Caco-2 (cell line): ENCODE data around the gene TMX3. TPM values are rescaled to one million over a fixed set of nuclear protein-coding genes. Genes with fewer than 3 reads are reported as not detected.

ENCODE experiments used
- BruUV-seq: library from RNA; stranded (reverse); fragments of 400-500 nt; replicated peaks from 2 replicates; lab custom pipeline; 2021; lab: Mats Ljungman, UMichigan
- CTCF ChIA-PET: fragments of 300-600 bp; sonication (Branson Sonifier 250); formaldehyde crosslinking; loops from one replicate; lab custom pipeline; 2022; ENCODE audit warnings: antibody characterized with exemption; lab: Charles Lee
- POLR2A ChIA-PET: fragments of 300-600 bp; sonication (Branson Sonifier 250); formaldehyde crosslinking; loops from one replicate; lab custom pipeline; 2022; ENCODE audit warnings: antibody characterized with exemption; lab: Charles Lee
- DNase-seq, 2 experiments: peaks; one replicate each; pipeline versions ENCODE4 v3.0.0 to v3.0.0-alpha.2; 2020 to 2022
- H3K27me3 ChIP-seq: replicated peaks from 2 replicates; pipeline ENCODE4 v1.6.0; 2011; ENCODE audit warnings: low read length; ENCODE audit not compliant: control insufficient read depth, insufficient read depth
- H3K36me3 ChIP-seq: 2 replicates; pipeline ENCODE4 v1.5.1; 2011; ENCODE audit warnings: low read length; ENCODE audit not compliant: control insufficient read depth, insufficient read depth
- H3K4me1 ChIP-seq: fragments of 250-450 bp; sonication (Bioruptor Pico); 2 replicates; pipeline ENCODE4 v1.5.1; 2020; ENCODE audit warnings: mild to moderate bottlenecking
- H3K4me3 ChIP-seq: 2 replicates; pipeline ENCODE4 v1.5.1; 2011; ENCODE audit warnings: low read depth, mild to moderate bottlenecking, control low read depth, low read length
- H3K9me3 ChIP-seq: fragments of 250-450 bp; sonication (Bioruptor Pico); 2 replicates; pipeline ENCODE4 v1.5.1; 2020; ENCODE audit warnings: mild to moderate bottlenecking, moderate library complexity
- H3K27ac Mint-ChIP-seq: one replicate; pipeline ENCODE4 v1.8.0; 2022; ENCODE audit warnings: mixed read lengths; ENCODE audit not compliant: unreplicated experiment
- H3K27me3 Mint-ChIP-seq: one replicate; pipeline ENCODE4 v1.8.0; 2022; ENCODE audit warnings: mixed read lengths; ENCODE audit not compliant: insufficient read depth, unreplicated experiment
- H3K36me3 Mint-ChIP-seq: one replicate; pipeline ENCODE4 v1.8.0; 2022; ENCODE audit warnings: mild to moderate bottlenecking, mixed read lengths; ENCODE audit not compliant: insufficient read depth, unreplicated experiment
- H3K4me1 Mint-ChIP-seq: one replicate; pipeline ENCODE4 v1.8.0; 2022; ENCODE audit warnings: low read depth, mixed read lengths; ENCODE audit not compliant: unreplicated experiment
- H3K4me3 Mint-ChIP-seq: one replicate; pipeline ENCODE4 v1.8.0; 2022; ENCODE audit warnings: mild to moderate bottlenecking, moderate library complexity, mixed read lengths; ENCODE audit not compliant: unreplicated experiment
- H3K9me3 Mint-ChIP-seq: one replicate; pipeline ENCODE4 v1.8.0; 2022; ENCODE audit warnings: mixed read lengths; ENCODE audit not compliant: unreplicated experiment
- intact Hi-C: fragments of 100-400 bp; cut with micrococcal nuclease; formaldehyde crosslinking; loops from one replicate; pipeline ENCODE4 v1.10.0; 2022; ENCODE audit not compliant: unreplicated experiment
- total RNA-seq: library from RNA; stranded (reverse); gene quantifications from 2 replicates; pipeline ENCODE4 v1.2.3, GENCODE V29; 2022
- TF ChIP-seq, protein P1 (sequence below), 2 experiments: fragments of 200-600 bp in 1 of 2; IDR thresholded peaks; 1 replicate in 1 of 2; 2 replicates in 1 of 2; pipeline versions ENCODE4 v1.5.1 to v1.8.0; 2011 to 2022; ENCODE audit warnings: antibody characterized with exemption in 1 of 2, control low read depth in 1 of 2, inconsistent platforms in 1 of 2, low read depth in 1 of 2, low read length in 1 of 2, mild to moderate bottlenecking in 1 of 2, moderate library complexity in 1 of 2; ENCODE audit not compliant: insufficient read depth in 1 of 2, severe bottlenecking in 1 of 2, unreplicated experiment in 1 of 2

Gene TMX3
- total RNA-seq, 1 experiment from 2014 or later = 17.9 TPM

DNA sequence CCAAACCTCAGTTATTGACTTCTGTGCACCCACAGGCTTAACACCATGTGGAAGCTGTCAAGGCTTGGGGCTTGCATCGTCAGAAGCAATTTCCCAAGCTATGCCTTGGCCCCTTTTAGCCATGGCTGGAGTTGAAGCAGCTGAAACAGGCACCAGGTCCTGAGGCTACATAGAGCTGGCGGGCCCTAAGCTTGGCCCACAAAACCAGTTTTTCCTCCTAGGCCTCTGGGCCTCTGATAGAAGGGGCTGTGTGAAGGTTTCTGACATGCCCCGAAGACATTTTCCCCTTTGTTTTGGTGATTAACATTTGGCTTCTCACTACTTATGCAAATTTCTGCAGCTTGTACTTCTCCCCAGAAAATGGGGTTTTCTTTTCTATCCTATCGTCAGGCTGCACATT, 9.1 kb upstream of the TMX3 start:
- Histone ChIP-seq H3K9me3 (no peaks in the 10 kb centered on the region), H3K4me1 (no peaks in the 10 kb centered on the region), H3K36me3 (no peaks in the 10 kb centered on the region), H3K27me3 (no peaks in the 10 kb centered on the region), H3K4me3 (no peak overlapping the region)
- DNase-seq = no peak
- no peaks in the 10 kb centered on the region for H3K36me3 Mint-ChIP-seq
- ChIA-PET CTCF (no interaction called here), POLR2A (no interaction called here)
- BruUV-seq = no TSS peak
- H3K9me3 Mint-ChIP-seq = no peaks in the 10 kb centered on the region
- H3K4me1 Mint-ChIP-seq = no peaks in the 10 kb centered on the region
- H3K27ac Mint-ChIP-seq = no peak overlapping the region
- TF ChIP-seq, protein P1, sequence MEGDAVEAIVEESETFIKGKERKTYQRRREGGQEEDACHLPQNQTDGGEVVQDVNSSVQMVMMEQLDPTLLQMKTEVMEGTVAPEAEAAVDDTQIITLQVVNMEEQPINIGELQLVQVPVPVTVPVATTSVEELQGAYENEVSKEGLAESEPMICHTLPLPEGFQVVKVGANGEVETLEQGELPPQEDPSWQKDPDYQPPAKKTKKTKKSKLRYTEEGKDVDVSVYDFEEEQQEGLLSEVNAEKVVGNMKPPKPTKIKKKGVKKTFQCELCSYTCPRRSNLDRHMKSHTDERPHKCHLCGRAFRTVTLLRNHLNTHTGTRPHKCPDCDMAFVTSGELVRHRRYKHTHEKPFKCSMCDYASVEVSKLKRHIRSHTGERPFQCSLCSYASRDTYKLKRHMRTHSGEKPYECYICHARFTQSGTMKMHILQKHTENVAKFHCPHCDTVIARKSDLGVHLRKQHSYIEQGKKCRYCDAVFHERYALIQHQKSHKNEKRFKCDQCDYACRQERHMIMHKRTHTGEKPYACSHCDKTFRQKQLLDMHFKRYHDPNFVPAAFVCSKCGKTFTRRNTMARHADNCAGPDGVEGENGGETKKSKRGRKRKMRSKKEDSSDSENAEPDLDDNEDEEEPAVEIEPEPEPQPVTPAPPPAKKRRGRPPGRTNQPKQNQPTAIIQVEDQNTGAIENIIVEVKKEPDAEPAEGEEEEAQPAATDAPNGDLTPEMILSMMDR (IDR thresholded peaks at IDR 0.05; ENCODE audit: insufficient read depth in 1 of 2, low read depth in 1 of 2, low read length in 1 of 2, severe bottlenecking in 1 of 2, unreplicated experiment in 1 of 2) = no peak
- H3K27me3 Mint-ChIP-seq = no peaks in the 10 kb centered on the region
- intact Hi-C loops = no loop called here
- H3K4me3 Mint-ChIP-seq = no peak overlapping the region

DNA sequence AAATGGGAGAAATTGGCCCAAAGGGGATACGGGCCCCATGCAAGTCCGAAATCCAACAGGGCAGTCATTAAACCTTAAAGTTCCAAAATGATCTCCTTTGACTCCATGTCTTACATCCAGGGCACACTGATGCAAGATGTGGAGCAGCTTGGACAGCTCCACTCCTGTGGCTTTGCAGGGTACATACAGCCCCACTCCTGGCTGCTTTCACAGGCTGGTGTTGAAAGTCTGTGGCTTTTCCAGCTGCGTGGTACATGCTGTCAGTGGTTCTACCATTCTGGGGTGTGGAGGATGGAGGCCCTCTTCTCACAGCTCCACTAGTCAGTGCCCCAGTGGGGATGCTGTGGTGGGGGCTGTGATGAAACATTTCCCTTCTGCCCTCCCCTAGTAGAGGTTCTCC, 8.6 kb upstream of the TMX3 start:
- POLR2A ChIA-PET = no interaction called here
- Mint-ChIP-seq H3K27ac (no peak overlapping the region), H3K4me3 (no peak overlapping the region), H3K4me1 (no peaks in the 10 kb centered on the region), H3K9me3 (no peaks in the 10 kb centered on the region), H3K36me3 (no peaks in the 10 kb centered on the region), H3K27me3 (no peaks in the 10 kb centered on the region)
- Histone ChIP-seq H3K4me1 (no peaks in the 10 kb centered on the region), H3K9me3 (no peaks in the 10 kb centered on the region), H3K4me3 (no peak overlapping the region), H3K36me3 (no peaks in the 10 kb centered on the region), H3K27me3 (no peaks in the 10 kb centered on the region)
- TF ChIP-seq, protein P1 (IDR thresholded peaks at IDR 0.05; ENCODE audit: insufficient read depth in 1 of 2, low read depth in 1 of 2, low read length in 1 of 2, severe bottlenecking in 1 of 2, unreplicated experiment in 1 of 2) = no peak
- no TSS peak for BruUV-seq
- CTCF ChIA-PET = no interaction called here
- DNase-seq = no peak
- intact Hi-C loops = no loop called here

DNA sequence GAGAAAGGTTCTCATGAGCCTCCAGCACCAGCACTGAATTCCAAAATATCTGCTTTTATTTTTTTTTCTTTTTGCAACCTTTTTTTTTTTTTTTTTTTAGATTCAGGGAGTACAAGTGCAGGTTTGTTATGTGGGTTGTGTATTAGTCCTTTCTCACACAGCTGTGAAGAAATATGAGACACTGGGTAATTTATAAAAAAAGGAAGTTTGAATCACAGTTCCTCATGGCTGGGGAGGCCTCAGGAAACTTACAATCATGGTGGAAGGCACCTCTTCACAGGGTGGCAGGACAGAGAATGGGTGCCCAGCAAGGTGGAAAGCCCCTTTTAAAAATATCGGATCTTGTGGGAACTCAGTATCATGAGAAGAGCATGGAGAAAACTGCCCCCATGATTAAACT, 7.9 kb upstream of the TMX3 start:
- intact Hi-C loops = no loop called here
- BruUV-seq = no TSS peak
- H3K9me3 Mint-ChIP-seq = no peaks in the 10 kb centered on the region

More for the DNA sequence above, 7.9 kb upstream of the TMX3 start:
- Histone ChIP-seq H3K4me3 (no peak overlapping the region), H3K36me3 (no peaks in the 10 kb centered on the region), H3K9me3 (no peaks in the 10 kb centered on the region), H3K4me1 (no peaks in the 10 kb centered on the region), H3K27me3 (no peaks in the 10 kb centered on the region)
- Mint-ChIP-seq H3K27me3 (no peaks in the 10 kb centered on the region), H3K36me3 (no peaks in the 10 kb centered on the region), H3K4me3 (no peak overlapping the region), H3K4me1 (no peaks in the 10 kb centered on the region), H3K27ac (no peak overlapping the region)
- no peak for DNase-seq
- ChIA-PET CTCF (no interaction called here), POLR2A (no interaction called here)
- TF ChIP-seq, protein P1 (IDR thresholded peaks at IDR 0.05; ENCODE audit: insufficient read depth in 1 of 2, low read depth in 1 of 2, low read length in 1 of 2, severe bottlenecking in 1 of 2, unreplicated experiment in 1 of 2) = no peak
